ENCODE data around the gene PFN1.

DNA sequence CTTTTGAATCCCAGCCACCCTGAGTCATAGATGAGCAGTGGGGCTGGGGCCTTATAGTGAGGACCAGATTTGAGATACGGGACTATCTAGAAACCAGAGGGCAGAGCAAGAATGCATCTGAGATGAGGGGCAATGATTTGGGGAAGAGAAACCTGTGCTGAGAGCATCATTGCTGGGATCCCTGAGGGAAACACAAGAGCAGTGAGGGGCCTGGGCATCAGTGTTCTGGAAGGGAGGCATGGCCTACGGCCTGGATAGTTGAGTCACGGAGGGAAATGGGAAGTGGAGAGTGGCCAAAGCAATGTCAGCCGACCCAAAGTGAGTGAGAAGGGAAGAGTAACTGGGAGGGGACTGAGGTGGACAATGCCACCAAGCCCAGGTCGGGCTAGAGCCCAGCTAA is 34.0 kb upstream of the PFN1 start:
- no peak for TF ChIP-seq POLR2AphosphoS5 (IDR thresholded peaks at IDR 0.05; ENCODE audit: low read depth, low read length)
- TF ChIP-seq EP300 (IDR thresholded peaks at IDR 0.05; ENCODE audit: borderline replicate concordance in 1 of 2, low read depth in 2 of 2, low read length in 2 of 2) = no peak
- TF ChIP-seq RNF2 (IDR thresholded peaks at IDR 0.05; ENCODE audit: borderline replicate concordance, low read depth, low read length, missing control alignments, poor library complexity, severe bottlenecking) = no peak
- no peak for TF ChIP-seq RAD21 (IDR thresholded peaks at IDR 0.05 in 1 of 2, conservative IDR thresholded peaks at IDR 0.05 in 1 of 2; ENCODE audit: low read depth in 2 of 2, low read length in 2 of 2)
- no peak for TF ChIP-seq EGR1 (IDR thresholded peaks at IDR 0.05; ENCODE audit: borderline replicate concordance, low read depth, low read length)
- no peak for TF ChIP-seq CTCF (IDR thresholded peaks at IDR 0.05; ENCODE audit: control extremely low read depth in 1 of 3, insufficient read depth in 1 of 3, low read depth in 1 of 3, low read length in 3 of 3)
- no peak for TF ChIP-seq TAF1 (IDR thresholded peaks at IDR 0.05; ENCODE audit: low read depth, low read length)
- no peak for TF ChIP-seq POLR2A (IDR thresholded peaks at IDR 0.05; ENCODE audit: control extremely low read depth in 1 of 2, low read depth in 2 of 2, low read length in 2 of 2)
- TF ChIP-seq CTBP2 (IDR thresholded peaks at IDR 0.05; ENCODE audit: borderline replicate concordance, insufficient read depth, insufficient read length, low read length) = no peak
- no peak for TF ChIP-seq NRF1 (IDR thresholded peaks at IDR 0.05; ENCODE audit: low read depth, low read length)

Measured in H1 (cell line).